GM21423 (cell line): ENCODE measurements around the gene ZNF502.

Source experiments
- ATAC-seq: cut with Tn5 transposase; IDR thresholded peaks from one replicate; pipeline ENCODE4 v1.9.1; 2021; ENCODE audit warnings: mild to moderate bottlenecking, moderate library complexity; ENCODE audit not compliant: unreplicated experiment

Gene ZNF502

GRCh38 chr3:44764248-44764647 is 51.8 kb downstream of the ZNF502 start:
- ATAC-seq, result no peak

- ATAC-seq, result no peak
Measured at GRCh38 chr3:44771424-44772098, 59.1 kb downstream of the ZNF502 start.

- ATAC-seq, result no peak
Measured at GRCh38 chr3:44772099-44772442, 59.6 kb downstream of the ZNF502 start.
